Measurements from ENCODE around the gene NKD1.

The NKD1 gene

GRCh38 chr16:50517450-50518252, 30.5 kb upstream of the NKD1 start:
- H3K4me1 ChIP-seq: no peaks in the 10 kb centered on the region
- TF ChIP-seq Cebpa-rat (IDR thresholded peaks at IDR 0.05): no peak

GRCh38 chr16:50519001-50519400, 29.2 kb upstream of the NKD1 start:
- no peak for TF ChIP-seq Cebpa-rat (IDR thresholded peaks at IDR 0.05)
- Histone ChIP-seq H3K4me3 (no peak overlapping the region), H3K9me3 (replicated peaks in 1 of 11) (peaks cover 17 to 27% (median 20%) of the 10 kb centered on the region in 11 experiments), H3K9ac (no peak overlapping the region), H3K27ac (no peak overlapping the region), H3K4me1 (no peaks in the 10 kb centered on the region), H3K4me2 (no peak overlapping the region), H3K27me3 (no peaks in the 10 kb centered on the region), H4K20me1 (no peaks in the 10 kb centered on the region), H3K36me3 (0 out of 22 replicates have a peak, but pooled peaks cover 0 to 4% (median 0%) of the 10 kb centered on the region in 11 experiments)

More at GRCh38 chr16:50517450-50518252, 30.5 kb upstream of the NKD1 start:
- peaks cover 17 to 27% (median 20%) of the 10 kb centered on the region in 11 experiments for H3K9me3 ChIP-seq (replicated peaks in 1 of 11)
- H3K9ac ChIP-seq: no peak overlapping the region
- 0 out of 20 replicates have a peak overlapping the region, but pooled peaks of 1 of the 10 experiments have one; percentile 14 for H3K4me3 ChIP-seq
- no peak overlapping the region for H3K27ac ChIP-seq
- no peaks in the 10 kb centered on the region for H3K27me3 ChIP-seq
- no peak overlapping the region for H3K4me2 ChIP-seq
- no peaks in the 10 kb centered on the region for H4K20me1 ChIP-seq
- 0 out of 22 replicates have a peak, but pooled peaks cover 0 to 4% (median 0%) of the 10 kb centered on the region in 11 experiments for H3K36me3 ChIP-seq

- TF ChIP-seq Cebpa-rat (IDR thresholded peaks at IDR 0.05): no peak
- Histone ChIP-seq H3K27me3 (no peaks in the 10 kb centered on the region), H3K4me2 (no peak overlapping the region), H3K4me3 (no peak overlapping the region), H3K9ac (no peak overlapping the region), H3K36me3 (0 out of 22 replicates have a peak, but pooled peaks cover 0 to 4% (median 0%) of the 10 kb centered on the region in 11 experiments), H3K9me3 (replicated peaks in 1 of 11) (peaks cover 17 to 27% (median 20%) of the 10 kb centered on the region in 11 experiments), H4K20me1 (no peaks in the 10 kb centered on the region), H3K27ac (no peak overlapping the region), H3K4me1 (no peaks in the 10 kb centered on the region)
Observed at GRCh38 chr16:50519602-50520001, 28.6 kb upstream of the NKD1 start.

GRCh38 chr16:50520451-50521245, 27.5 kb upstream of the NKD1 start:
- Histone ChIP-seq H3K9me3 (replicated peaks in 1 of 11) (peaks cover 17 to 24% (median 20%) of the 10 kb centered on the region in 11 experiments), H3K27ac (no peak overlapping the region), H3K4me3 (no peak overlapping the region), H3K36me3 (0 out of 22 replicates have a peak, but pooled peaks cover 0 to 4% (median 0%) of the 10 kb centered on the region in 11 experiments), H3K27me3 (no peaks in the 10 kb centered on the region), H3K9ac (no peak overlapping the region), H3K4me2 (no peak overlapping the region), H4K20me1 (no peaks in the 10 kb centered on the region), H3K4me1 (no peaks in the 10 kb centered on the region)
- TF ChIP-seq Cebpa-rat (IDR thresholded peaks at IDR 0.05): no peak

GRCh38 chr16:50521246-50521900, 26.8 kb upstream of the NKD1 start:
- Histone ChIP-seq H3K27ac (no peak overlapping the region), H3K9ac (no peak overlapping the region), H3K27me3 (no peaks in the 10 kb centered on the region), H3K4me3 (no peak overlapping the region), H4K20me1 (no peaks in the 10 kb centered on the region), H3K4me1 (no peaks in the 10 kb centered on the region), H3K9me3 (replicated peaks in 1 of 11) (peaks cover 15 to 19% (median 17%) of the 10 kb centered on the region in 11 experiments), H3K36me3 (0 out of 22 replicates have a peak, but pooled peaks cover 0 to 4% (median 0%) of the 10 kb centered on the region in 11 experiments), H3K4me2 (no peak overlapping the region)
- no peak for TF ChIP-seq Cebpa-rat (IDR thresholded peaks at IDR 0.05)

GRCh38 chr16:50522324-50522723, 25.9 kb upstream of the NKD1 start:
- Histone ChIP-seq H3K27me3 (no peaks in the 10 kb centered on the region), H3K36me3 (0 out of 22 replicates have a peak, but pooled peaks cover 0 to 4% (median 0%) of the 10 kb centered on the region in 11 experiments), H3K9me3 (replicated peaks in 1 of 11) (peaks cover 6 to 9% (median 7%) of the 10 kb centered on the region in 11 experiments), H3K9ac (no peak overlapping the region), H3K4me1 (no peaks in the 10 kb centered on the region), H3K4me3 (no peak overlapping the region), H3K27ac (no peak overlapping the region), H3K4me2 (no peak overlapping the region), H4K20me1 (no peaks in the 10 kb centered on the region)
- no peak for TF ChIP-seq Cebpa-rat (IDR thresholded peaks at IDR 0.05)

- Histone ChIP-seq H4K20me1 (no peaks in the 10 kb centered on the region), H3K9ac (no peak overlapping the region), H3K36me3 (no peaks in the 10 kb centered on the region), H3K9me3 (replicated peaks in 1 of 11) (peaks cover 0 to 5% (median 1%) of the 10 kb centered on the region in 11 experiments; a peak in 10 of 22 replicates), H3K4me3 (no peak overlapping the region), H3K27me3 (no peaks in the 10 kb centered on the region), H3K27ac (no peak overlapping the region), H3K4me1 (no peaks in the 10 kb centered on the region), H3K4me2 (no peak overlapping the region)
- TF ChIP-seq Cebpa-rat (IDR thresholded peaks at IDR 0.05): no peak
Observed at GRCh38 chr16:50523710-50524109, 24.5 kb upstream of the NKD1 start.

GRCh38 chr16:50525262-50525661, 22.9 kb upstream of the NKD1 start:
- peaks cover 8 to 21% (median 16%) of the 10 kb centered on the region in 11 experiments for H3K9me3 ChIP-seq (replicated peaks in 1 of 11)
- H3K4me2 ChIP-seq: no peak overlapping the region
- TF ChIP-seq Cebpa-rat (IDR thresholded peaks at IDR 0.05): no peak
- no peak overlapping the region for H3K4me3 ChIP-seq
- H3K27ac ChIP-seq: no peak overlapping the region
- no peaks in the 10 kb centered on the region for H4K20me1 ChIP-seq
- H3K9ac ChIP-seq: no peak overlapping the region
- H3K27me3 ChIP-seq: no peaks in the 10 kb centered on the region
- no peaks in the 10 kb centered on the region for H3K36me3 ChIP-seq
- H3K4me1 ChIP-seq: no peaks in the 10 kb centered on the region

GRCh38 chr16:50525716-50526115, 22.5 kb upstream of the NKD1 start:
- H3K27me3 ChIP-seq: no peaks in the 10 kb centered on the region
- no peak overlapping the region for H3K4me3 ChIP-seq
- H3K27ac ChIP-seq: no peak overlapping the region
- H3K9ac ChIP-seq: no peak overlapping the region
- H3K9me3 ChIP-seq (replicated peaks in 1 of 11): peaks cover 8 to 25% (median 19%) of the 10 kb centered on the region in 11 experiments
- no peaks in the 10 kb centered on the region for H4K20me1 ChIP-seq
- no peaks in the 10 kb centered on the region for H3K36me3 ChIP-seq
- no peak overlapping the region for H3K4me2 ChIP-seq
- no peak for TF ChIP-seq Cebpa-rat (IDR thresholded peaks at IDR 0.05)
- H3K4me1 ChIP-seq: no peaks in the 10 kb centered on the region
